ENCODE measurements around the gene PPP1CC.

Gene PPP1CC
- 114 to 638 (median 249) reads per million in 9 experiments for total RNA-seq

DNA sequence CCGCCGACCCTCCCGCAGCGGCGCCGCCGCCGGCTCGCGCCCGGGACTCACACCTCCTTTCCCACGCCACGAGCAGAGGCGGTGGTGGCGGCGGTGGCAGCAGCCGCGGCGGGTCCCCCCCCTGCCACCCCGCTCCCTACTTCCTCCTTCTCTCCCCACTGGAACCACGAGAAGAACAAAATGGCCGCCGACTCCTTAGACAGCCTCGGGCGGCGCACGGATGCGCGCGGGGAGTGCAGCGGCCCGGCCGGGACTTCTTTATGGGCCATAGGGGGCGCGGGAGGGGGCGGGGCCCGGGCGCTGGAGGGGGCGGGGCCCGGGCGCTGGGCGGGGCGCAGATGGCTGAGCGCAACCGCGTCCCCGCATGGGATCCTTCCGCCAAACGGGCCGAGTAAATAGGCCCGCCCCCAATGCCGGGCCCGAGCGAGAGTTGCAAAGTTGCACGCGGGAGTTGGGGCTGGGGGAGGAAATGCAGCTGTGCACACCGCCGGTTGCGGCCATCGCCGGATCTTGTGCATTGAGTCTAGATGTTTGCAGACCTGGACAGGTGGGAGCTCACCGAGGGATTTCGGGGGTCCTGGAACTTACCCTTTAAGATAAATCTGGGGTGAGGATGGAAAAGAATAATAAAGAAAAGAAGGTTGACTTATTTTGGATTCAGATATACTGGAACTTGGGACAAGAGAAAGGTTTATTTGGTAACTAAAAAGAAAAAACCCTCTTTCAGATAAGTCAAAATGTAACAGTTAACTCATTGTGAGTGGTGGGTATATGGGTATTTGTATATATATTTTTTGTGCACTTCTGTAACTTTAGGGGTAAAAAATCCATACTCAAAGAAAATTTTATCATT is at the start of gene PPP1CC:
Gene PPP1CC (minus strand): TSS at position 174 of the 853 bp plus-strand sequence. CDS start 184 bp downstream, outside the sequence.
- peak within 1 kb of the TSS; percentile 96 to 99 for H3K4me3 Mint-ChIP-seq
- H3K4me1 Mint-ChIP-seq (ENCODE audit: low read depth in 2 of 2), result peaks cover 33 to 43% of the 10 kb centered on the region in 2 donors
- H3K36me3 Mint-ChIP-seq (ENCODE audit: insufficient read depth), result peaks cover 23% of the 10 kb centered on the region
- peak within 1 kb of the TSS; percentile 97 to 98 for H3K27ac Mint-ChIP-seq
- peak; percentile 87 for ATAC-seq (replicated peaks)
- no peaks in the 10 kb centered on the region for H3K27me3 Mint-ChIP-seq
- H3K9me3 Mint-ChIP-seq, result no peaks in the 10 kb centered on the region
- peak; percentile 86 to 88 (median 86) for DNase-seq

DNA sequence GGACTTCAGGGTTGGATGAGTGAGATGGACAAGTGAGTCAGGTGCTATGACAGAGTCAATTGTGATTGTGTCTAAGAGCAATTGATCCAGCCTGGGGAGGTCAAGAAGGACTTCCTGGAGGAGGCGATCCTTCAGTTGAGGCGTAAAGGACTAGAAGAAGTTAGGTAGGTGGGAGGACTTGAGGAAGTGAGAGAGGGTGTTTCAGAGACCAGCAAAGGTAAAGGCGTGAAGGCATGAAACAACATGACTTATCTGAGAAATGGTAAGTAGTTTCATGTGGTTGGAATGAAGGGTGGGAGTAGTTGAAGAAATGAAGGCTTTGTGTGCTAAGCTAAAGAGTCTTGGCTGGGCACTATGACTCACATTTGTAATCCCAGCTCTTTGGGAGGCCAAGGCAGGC is 48.9 kb upstream of the PPP1CC start:
- Mint-ChIP-seq H3K36me3 (ENCODE audit: insufficient read depth) (peaks cover 3% of the 10 kb centered on the region), H3K4me3 (no peak overlapping the region), H3K4me1 (ENCODE audit: low read depth in 2 of 2) (no peaks in the 10 kb centered on the region), H3K27me3 (no peaks in the 10 kb centered on the region), H3K27ac (no peak overlapping the region), H3K9me3 (no peaks in the 10 kb centered on the region)
- no peak for ATAC-seq (replicated peaks)
- no peak for DNase-seq

GRCh38 chr12:110790301-110790700 is 47.6 kb upstream of the PPP1CC start:
- Mint-ChIP-seq H3K27ac (no peak overlapping the region), H3K9me3 (no peaks in the 10 kb centered on the region), H3K36me3 (ENCODE audit: insufficient read depth) (peaks cover 3% of the 10 kb centered on the region), H3K27me3 (no peaks in the 10 kb centered on the region), H3K4me3 (no peak overlapping the region), H3K4me1 (ENCODE audit: low read depth in 2 of 2) (no peaks in the 10 kb centered on the region)
- no peak for ATAC-seq (replicated peaks)
- DNase-seq, result no peak

DNA sequence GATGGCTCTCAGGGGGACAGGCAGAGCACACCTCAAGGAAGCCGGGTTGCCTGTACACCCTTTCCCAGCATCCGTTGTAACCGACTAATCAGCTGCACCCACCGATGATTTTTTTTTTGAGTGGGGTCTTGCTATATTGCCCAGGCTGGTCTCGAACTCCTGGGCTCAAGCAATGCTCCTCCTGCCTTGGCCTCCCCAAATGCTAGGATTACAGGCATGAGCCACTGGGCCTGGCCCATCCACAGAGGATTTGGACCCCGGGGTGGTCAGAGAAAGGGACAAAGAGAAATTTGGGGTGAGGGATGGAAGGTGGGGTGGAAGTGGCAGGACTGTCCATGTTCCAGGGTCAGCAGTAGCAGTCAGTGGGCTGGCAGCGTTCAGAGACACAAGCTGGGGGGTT is 43.3 kb upstream of the PPP1CC start:
- Mint-ChIP-seq H3K9me3 (no peaks in the 10 kb centered on the region), H3K4me1 (ENCODE audit: low read depth in 2 of 2) (no peaks in the 10 kb centered on the region), H3K27ac (no peak overlapping the region), H3K27me3 (peaks cover 0 to 24% of the 10 kb centered on the region in 2 donors), H3K4me3 (no peak overlapping the region), H3K36me3 (ENCODE audit: insufficient read depth) (peaks cover 3% of the 10 kb centered on the region)
- no peak for ATAC-seq (replicated peaks)
- DNase-seq, result no peak

- ATAC-seq (replicated peaks) (no peak), DNase-seq (no peak)
- Mint-ChIP-seq H3K4me1 (ENCODE audit: low read depth in 2 of 2) (peaks cover 0 to 2% of the 10 kb centered on the region in 2 donors), H3K9me3 (no peaks in the 10 kb centered on the region), H3K27ac (no peak overlapping the region), H3K36me3 (ENCODE audit: insufficient read depth) (peaks cover 3% of the 10 kb centered on the region), H3K27me3 (peaks cover 0 to 24% of the 10 kb centered on the region in 2 donors), H3K4me3 (no peak overlapping the region)
Measured at GRCh38 chr12:110785240-110785639, 42.5 kb upstream of the PPP1CC start.

- no peak overlapping the region for H3K4me3 Mint-ChIP-seq
Measured at GRCh38 chr12:110782922-110783321, 40.2 kb upstream of the PPP1CC start.

DNA sequence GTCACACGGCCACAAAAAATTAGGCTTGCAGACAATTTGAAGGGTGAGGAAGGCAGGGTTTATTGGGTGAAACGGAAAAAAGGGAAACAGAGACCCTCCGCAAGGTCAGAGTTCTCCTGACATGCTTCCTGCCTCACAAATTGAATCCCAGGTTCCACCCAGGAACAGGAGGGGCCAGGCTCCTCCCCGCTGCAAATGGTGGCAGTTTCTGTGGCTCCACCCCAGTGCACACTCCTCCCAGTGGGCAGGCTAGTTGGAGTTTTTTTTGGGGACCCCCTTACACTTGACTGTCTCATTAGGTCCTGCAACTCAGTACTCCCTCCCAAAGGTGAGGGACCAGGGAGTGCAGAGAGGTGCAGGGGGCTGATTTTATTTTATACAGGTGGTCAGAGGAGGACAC is 39.4 kb upstream of the PPP1CC start:
- Mint-ChIP-seq H3K9me3 (no peaks in the 10 kb centered on the region), H3K4me3 (no peak overlapping the region), H3K36me3 (ENCODE audit: insufficient read depth) (no peaks in the 10 kb centered on the region), H3K4me1 (ENCODE audit: low read depth in 2 of 2) (peaks cover 0 to 2% of the 10 kb centered on the region in 2 donors), H3K27me3 (peaks cover 0 to 24% of the 10 kb centered on the region in 2 donors), H3K27ac (no peak overlapping the region)
- DNase-seq (no peak), ATAC-seq (replicated peaks) (no peak)

More at GRCh38 chr12:110782922-110783321, 40.2 kb upstream of the PPP1CC start:
- ATAC-seq (replicated peaks) (no peak), DNase-seq (no peak)
- H3K27ac Mint-ChIP-seq, result no peak overlapping the region
- no peaks in the 10 kb centered on the region for H3K9me3 Mint-ChIP-seq
- H3K36me3 Mint-ChIP-seq (ENCODE audit: insufficient read depth), result no peaks in the 10 kb centered on the region
- peaks cover 0 to 24% of the 10 kb centered on the region in 2 donors for H3K27me3 Mint-ChIP-seq
- H3K4me1 Mint-ChIP-seq (ENCODE audit: low read depth in 2 of 2), result peaks cover 0 to 2% of the 10 kb centered on the region in 2 donors

DNA sequence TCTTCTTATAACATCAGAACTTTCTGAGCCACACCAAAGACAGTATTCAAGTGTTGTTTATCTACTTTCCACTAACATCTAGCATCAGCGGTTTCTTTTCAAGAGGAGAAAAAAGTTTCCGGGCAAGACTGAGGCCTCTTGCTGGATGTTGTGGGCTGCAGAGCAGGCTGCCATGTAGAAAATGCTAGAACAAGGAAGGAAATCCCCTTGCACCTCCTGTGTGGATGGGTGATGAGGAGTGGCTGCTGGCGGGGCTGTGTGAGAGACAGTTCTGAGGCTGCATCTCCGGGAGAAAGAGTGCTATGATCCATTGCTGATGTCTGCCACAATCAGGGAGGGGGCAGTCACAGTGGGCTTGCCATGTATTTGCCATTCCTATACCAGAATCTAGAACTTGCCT is 37.8 kb upstream of the PPP1CC start:
- ATAC-seq (replicated peaks), result peak; percentile 24
- H3K27me3 Mint-ChIP-seq, result peaks cover 0 to 24% of the 10 kb centered on the region in 2 donors
- H3K9me3 Mint-ChIP-seq, result no peaks in the 10 kb centered on the region
- no peaks in the 10 kb centered on the region for H3K36me3 Mint-ChIP-seq (ENCODE audit: insufficient read depth)
- H3K27ac Mint-ChIP-seq, result peak overlapping the region in 1 of 2 donors; percentile 2
- no peak for DNase-seq
- peaks cover 0 to 2% of the 10 kb centered on the region in 2 donors for H3K4me1 Mint-ChIP-seq (ENCODE audit: low read depth in 2 of 2)
- H3K4me3 Mint-ChIP-seq, result no peak overlapping the region

GRCh38 chr12:110778833-110779577 is 36.3 kb upstream of the PPP1CC start:
- Mint-ChIP-seq H3K4me3 (no peak overlapping the region), H3K27ac (no peak overlapping the region), H3K4me1 (ENCODE audit: low read depth in 2 of 2) (peaks cover 0 to 2% of the 10 kb centered on the region in 2 donors), H3K36me3 (ENCODE audit: insufficient read depth) (no peaks in the 10 kb centered on the region), H3K27me3 (peaks cover 0 to 24% of the 10 kb centered on the region in 2 donors), H3K9me3 (no peaks in the 10 kb centered on the region)
- DNase-seq (no peak), ATAC-seq (replicated peaks) (no peak)

GRCh38 chr12:110776410-110776809 is 33.7 kb upstream of the PPP1CC start:
- no peak for DNase-seq
- Mint-ChIP-seq H3K4me3 (no peak overlapping the region), H3K9me3 (no peaks in the 10 kb centered on the region), H3K27me3 (peaks cover 0 to 4% of the 10 kb centered on the region in 2 donors), H3K36me3 (ENCODE audit: insufficient read depth) (no peaks in the 10 kb centered on the region), H3K4me1 (ENCODE audit: low read depth in 2 of 2) (peaks cover 2 to 9% of the 10 kb centered on the region in 2 donors), H3K27ac (no peak overlapping the region)
- no peak for ATAC-seq (replicated peaks)

DNA sequence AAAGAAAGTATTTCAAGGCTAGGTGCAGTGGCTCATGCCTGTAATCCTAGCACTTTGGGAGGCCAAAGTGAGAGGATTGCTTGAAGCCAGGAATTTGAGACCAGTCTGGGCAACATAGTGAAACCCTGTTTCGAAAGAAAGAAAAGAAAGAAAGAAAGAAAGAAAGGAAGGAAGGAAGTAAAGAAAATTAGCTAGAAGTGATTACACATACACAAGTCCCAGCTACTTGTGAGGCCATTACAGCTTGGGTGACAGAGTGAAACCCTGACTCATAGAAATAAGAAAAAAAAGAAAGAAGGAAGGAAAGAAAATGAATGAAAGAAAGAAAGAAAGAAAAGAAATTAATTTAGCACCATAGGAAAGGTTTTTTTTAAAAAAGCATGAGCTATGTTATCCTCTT is 33.3 kb upstream of the PPP1CC start:
- Mint-ChIP-seq H3K27me3 (peaks cover 0 to 6% of the 10 kb centered on the region in 2 donors), H3K4me1 (ENCODE audit: low read depth in 2 of 2) (peaks cover 2 to 9% of the 10 kb centered on the region in 2 donors), H3K36me3 (ENCODE audit: insufficient read depth) (no peaks in the 10 kb centered on the region), H3K4me3 (no peak overlapping the region), H3K27ac (no peak overlapping the region), H3K9me3 (no peaks in the 10 kb centered on the region)
- ATAC-seq (replicated peaks) (no peak), DNase-seq (no peak)

DNA sequence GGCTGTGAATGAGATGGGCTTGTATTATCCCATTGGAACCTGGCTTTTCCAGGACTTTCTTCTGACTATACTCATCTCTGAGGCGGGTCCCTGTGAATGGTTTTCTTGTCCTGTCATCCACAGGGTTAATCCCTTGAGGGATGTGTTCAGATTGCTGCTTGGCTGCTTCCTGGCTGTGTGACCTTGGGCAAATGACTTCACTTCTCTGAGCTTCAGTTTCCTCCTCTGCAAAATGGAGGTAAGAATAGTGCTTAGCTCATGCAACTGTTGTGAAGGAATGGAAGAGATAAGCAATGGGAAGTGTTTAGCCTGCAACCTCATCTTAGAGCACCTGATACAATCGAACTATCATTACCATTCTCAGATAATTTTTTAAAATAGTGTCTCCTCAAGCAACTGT is 32.1 kb upstream of the PPP1CC start:
- ATAC-seq (replicated peaks) (no peak), DNase-seq (no peak)
- Mint-ChIP-seq H3K36me3 (ENCODE audit: insufficient read depth) (no peaks in the 10 kb centered on the region), H3K4me3 (no peak overlapping the region), H3K27ac (no peak overlapping the region), H3K27me3 (peaks cover 0 to 9% of the 10 kb centered on the region in 2 donors), H3K9me3 (no peaks in the 10 kb centered on the region), H3K4me1 (ENCODE audit: low read depth in 2 of 2) (peaks cover 0 to 9% of the 10 kb centered on the region in 2 donors)

DNA sequence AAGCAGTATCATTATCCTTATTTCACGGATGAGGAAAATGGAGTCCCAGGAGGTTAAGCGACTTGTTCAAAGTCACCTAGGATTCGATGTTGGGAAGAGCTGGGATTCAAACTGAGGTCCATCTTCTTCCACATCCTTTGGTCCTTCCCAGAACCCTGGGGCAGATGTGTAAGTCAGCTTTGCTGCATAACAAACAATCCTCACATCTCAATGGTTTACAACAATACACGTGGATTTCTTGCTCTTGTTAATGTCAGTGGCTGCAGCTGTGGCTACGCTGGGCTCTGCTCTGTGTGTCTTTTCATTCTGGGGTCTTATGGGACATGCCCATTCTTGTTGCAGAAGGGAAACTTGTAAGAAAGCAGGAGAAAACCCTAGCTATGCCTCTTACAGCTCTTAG is 26.3 kb upstream of the PPP1CC start:
- no peak overlapping the region for H3K4me3 Mint-ChIP-seq
- DNase-seq (no peak), ATAC-seq (replicated peaks) (no peak)
- peaks cover 2% of the 10 kb centered on the region for H3K36me3 Mint-ChIP-seq (ENCODE audit: insufficient read depth)
- H3K27me3 Mint-ChIP-seq, result peaks cover 0 to 9% of the 10 kb centered on the region in 2 donors
- no peak overlapping the region for H3K27ac Mint-ChIP-seq
- peaks cover 0 to 9% of the 10 kb centered on the region in 2 donors for H3K4me1 Mint-ChIP-seq (ENCODE audit: low read depth in 2 of 2)
- H3K9me3 Mint-ChIP-seq, result no peaks in the 10 kb centered on the region
